ENCODE results near the gene SLC25A5. TPM values are rescaled to one million over a fixed set of nuclear protein-coding genes. Genes with fewer than 3 reads are reported as not detected.
"Not testable (repeated sequence)": the region's sequence is repeated elsewhere in the genome, so short reads cannot be mapped to it uniquely, and the experiment has no call there.

The SLC25A5 gene
- total and polyA plus RNA-seq, 5 donors from 2014 or later, result 165 to 336 (median 262) TPM

- Mint-ChIP-seq H3K27ac (peak overlapping the region in 1 of 3 donors; percentile 50), H3K36me3 (no peaks in the 10 kb centered on the region), H3K9me3 (no peaks in the 10 kb centered on the region), H3K27me3 (no peaks in the 10 kb centered on the region), H3K4me3 (no peak overlapping the region), H3K4me1 (peaks cover 0 to 7% (median 0%) of the 10 kb centered on the region in 4 donors)
- no peak overlapping the region for H3K4me3 ChIP-seq (ENCODE audit: low read depth, low read length)
- ATAC-seq (ENCODE audit: low read depth in 2 of 2) (no peak), DNase-seq (no peak)
- H3K9me3 ChIP-seq (ENCODE audit: control insufficient read depth in 2 of 2, low read length in 2 of 2), result no peaks in the 10 kb centered on the region
- H3K27me3 ChIP-seq (ENCODE audit: control insufficient read depth, insufficient read depth, low read length), result no peaks in the 10 kb centered on the region
- no peaks in the 10 kb centered on the region for H3K36me3 ChIP-seq (ENCODE audit: control insufficient read depth, insufficient read depth, low read length)
- H3K4me1 ChIP-seq (ENCODE audit: control insufficient read depth, insufficient read depth, low read length, poor library complexity, severe bottlenecking), result no peaks in the 10 kb centered on the region
- no peak overlapping the region for H3K27ac ChIP-seq (ENCODE audit: insufficient read depth, low read length, poor library complexity, severe bottlenecking)
Observed at GRCh38 chrX:119427795-119428185, 40.5 kb upstream of the SLC25A5 start.

GRCh38 chrX:119429471-119429870, 38.8 kb upstream of the SLC25A5 start:
- Mint-ChIP-seq H3K27ac (no peak overlapping the region), H3K9me3 (peaks cover 0 to 7% (median 0%) of the 10 kb centered on the region in 7 donors), H3K36me3 (peaks cover 9% of the 10 kb centered on the region), H3K4me1 (peaks cover 0 to 7% (median 0%) of the 10 kb centered on the region in 4 donors), H3K4me3 (no peak overlapping the region), H3K27me3 (no peaks in the 10 kb centered on the region)
- H3K27me3 ChIP-seq (ENCODE audit: control insufficient read depth, insufficient read depth, low read length), result no peaks in the 10 kb centered on the region
- no peaks in the 10 kb centered on the region for H3K36me3 ChIP-seq (ENCODE audit: control insufficient read depth, insufficient read depth, low read length)
- ATAC-seq (ENCODE audit: low read depth in 2 of 2), result no peak
- no peaks in the 10 kb centered on the region for H3K9me3 ChIP-seq (ENCODE audit: control insufficient read depth in 2 of 2, low read length in 2 of 2)
- DNase-seq, result no peak
- no peak overlapping the region for H3K4me3 ChIP-seq (ENCODE audit: low read depth, low read length)
- no peaks in the 10 kb centered on the region for H3K4me1 ChIP-seq (ENCODE audit: control insufficient read depth, insufficient read depth, low read length, poor library complexity, severe bottlenecking)
- H3K27ac ChIP-seq (ENCODE audit: insufficient read depth, low read length, poor library complexity, severe bottlenecking), result no peak overlapping the region

DNA sequence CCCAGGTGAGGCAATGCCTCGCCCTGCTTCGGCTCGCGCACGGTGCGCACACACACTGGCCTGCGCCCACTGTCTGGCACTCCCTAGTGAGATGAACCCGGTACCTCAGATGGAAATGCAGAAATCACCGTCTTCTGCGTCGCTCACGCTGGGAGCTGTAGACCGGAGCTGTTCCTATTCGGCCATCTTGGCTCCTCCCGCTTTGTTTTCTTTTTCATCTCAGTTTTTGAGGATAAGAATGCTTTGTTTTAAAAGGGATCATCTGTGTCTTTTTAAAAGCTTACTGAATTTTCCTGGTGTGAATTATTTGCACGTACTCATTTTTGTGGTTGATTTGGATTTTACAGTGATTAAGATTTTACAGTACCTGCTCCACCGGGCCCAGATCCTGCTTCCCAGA, 26.9 kb upstream of the SLC25A5 start:
- DNase-seq; H3K9me3 ChIP-seq (ENCODE audit: control insufficient read depth in 2 of 2, low read length in 2 of 2); H3K4me3 Mint-ChIP-seq; H3K36me3 Mint-ChIP-seq; H3K27ac Mint-ChIP-seq; H3K4me1 Mint-ChIP-seq; H3K4me3 ChIP-seq (ENCODE audit: low read depth, low read length); H3K27ac ChIP-seq (ENCODE audit: insufficient read depth, low read length, poor library complexity, severe bottlenecking); H3K4me1 ChIP-seq (ENCODE audit: control insufficient read depth, insufficient read depth, low read length, poor library complexity, severe bottlenecking); ATAC-seq (ENCODE audit: low read depth in 2 of 2); H3K27me3 ChIP-seq (ENCODE audit: control insufficient read depth, insufficient read depth, low read length); H3K36me3 ChIP-seq (ENCODE audit: control insufficient read depth, insufficient read depth, low read length); H3K27me3 Mint-ChIP-seq; H3K9me3 Mint-ChIP-seq: not testable (repeated sequence)

DNA sequence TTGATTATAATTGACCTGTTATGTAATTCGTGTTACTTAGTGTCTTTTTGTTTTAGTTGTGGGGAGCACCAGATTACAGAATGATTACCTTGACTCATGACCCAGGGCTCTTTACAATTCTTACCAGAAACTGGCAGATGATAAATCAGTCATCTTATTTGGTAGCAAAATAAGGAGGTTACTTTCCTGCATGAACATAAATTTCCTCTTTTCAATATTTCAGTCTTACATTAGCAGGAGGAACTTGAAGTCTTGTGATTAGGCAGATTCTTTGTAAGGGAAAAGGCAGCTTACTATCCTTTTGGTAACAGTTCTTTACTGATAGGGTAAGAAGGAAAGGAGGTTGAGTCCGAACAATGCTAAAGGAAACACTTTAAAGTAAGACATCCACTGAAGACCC, 26.0 kb upstream of the SLC25A5 start:
- H3K36me3 Mint-ChIP-seq, result no peaks in the 10 kb centered on the region
- H3K9me3 Mint-ChIP-seq, result peaks cover 0 to 3% (median 0%) of the 10 kb centered on the region in 7 donors
- no peaks in the 10 kb centered on the region for H3K4me1 Mint-ChIP-seq
- Histone ChIP-seq H3K4me3 (ENCODE audit: low read depth, low read length) (no peak overlapping the region), H3K4me1 (ENCODE audit: control insufficient read depth, insufficient read depth, low read length, poor library complexity, severe bottlenecking) (no peaks in the 10 kb centered on the region), H3K27me3 (ENCODE audit: control insufficient read depth, insufficient read depth, low read length) (no peaks in the 10 kb centered on the region), H3K9me3 (ENCODE audit: control insufficient read depth in 2 of 2, low read length in 2 of 2) (no peaks in the 10 kb centered on the region), H3K36me3 (ENCODE audit: control insufficient read depth, insufficient read depth, low read length) (no peaks in the 10 kb centered on the region), H3K27ac (ENCODE audit: insufficient read depth, low read length, poor library complexity, severe bottlenecking) (no peak overlapping the region)
- no peak for ATAC-seq (ENCODE audit: low read depth in 2 of 2)
- H3K27me3 Mint-ChIP-seq, result no peaks in the 10 kb centered on the region
- H3K4me3 Mint-ChIP-seq, result no peak overlapping the region
- no peak overlapping the region for H3K27ac Mint-ChIP-seq
- no peak for DNase-seq

GRCh38 chrX:119453202-119453601, 15.0 kb upstream of the SLC25A5 start:
- Mint-ChIP-seq H3K4me1 (peaks cover 0 to 5% (median 0%) of the 10 kb centered on the region in 4 donors), H3K9me3 (no peaks in the 10 kb centered on the region), H3K27me3 (no peaks in the 10 kb centered on the region), H3K4me3 (no peak overlapping the region), H3K36me3 (peaks cover 3% of the 10 kb centered on the region), H3K27ac (no peak overlapping the region)
- no peaks in the 10 kb centered on the region for H3K9me3 ChIP-seq (ENCODE audit: control insufficient read depth in 2 of 2, low read length in 2 of 2)
- no peaks in the 10 kb centered on the region for H3K36me3 ChIP-seq (ENCODE audit: control insufficient read depth, insufficient read depth, low read length)
- no peak overlapping the region for H3K4me3 ChIP-seq (ENCODE audit: low read depth, low read length)
- H3K27ac ChIP-seq (ENCODE audit: insufficient read depth, low read length, poor library complexity, severe bottlenecking), result no peak overlapping the region
- DNase-seq (no peak), ATAC-seq (ENCODE audit: low read depth in 2 of 2) (no peak)
- H3K4me1 ChIP-seq (ENCODE audit: control insufficient read depth, insufficient read depth, low read length, poor library complexity, severe bottlenecking), result no peaks in the 10 kb centered on the region
- no peaks in the 10 kb centered on the region for H3K27me3 ChIP-seq (ENCODE audit: control insufficient read depth, insufficient read depth, low read length)

DNA sequence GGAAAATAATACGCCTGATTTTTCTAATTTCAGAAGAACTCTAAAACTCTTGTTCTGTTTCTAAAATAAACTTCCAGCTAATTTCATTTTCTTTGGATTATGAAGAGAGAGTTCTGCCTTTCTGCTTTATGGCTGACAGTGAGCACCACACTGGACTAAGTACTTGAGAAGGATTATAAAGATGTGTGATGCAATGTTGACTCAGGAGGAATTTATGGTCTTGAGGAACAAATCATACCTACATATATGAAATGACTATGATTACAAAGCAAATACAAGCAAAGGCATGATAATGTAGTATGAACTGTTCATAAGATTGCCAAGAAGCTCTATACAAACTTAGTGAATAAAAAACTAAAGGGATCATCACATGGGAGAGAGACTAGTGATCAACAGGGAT, 13.0 kb upstream of the SLC25A5 start:
- H3K4me3 Mint-ChIP-seq, result no peak overlapping the region
- H3K27ac ChIP-seq (ENCODE audit: insufficient read depth, low read length, poor library complexity, severe bottlenecking), result no peak overlapping the region
- peaks cover 0 to 5% (median 0%) of the 10 kb centered on the region in 4 donors for H3K4me1 Mint-ChIP-seq
- no peaks in the 10 kb centered on the region for H3K9me3 ChIP-seq (ENCODE audit: control insufficient read depth in 2 of 2, low read length in 2 of 2)
- DNase-seq, result no peak
- H3K27ac Mint-ChIP-seq, result no peak overlapping the region
- H3K9me3 Mint-ChIP-seq, result no peaks in the 10 kb centered on the region
- no peak overlapping the region for H3K4me3 ChIP-seq (ENCODE audit: low read depth, low read length)
- H3K27me3 ChIP-seq (ENCODE audit: control insufficient read depth, insufficient read depth, low read length), result no peaks in the 10 kb centered on the region
- ATAC-seq (ENCODE audit: low read depth in 2 of 2), result no peak
- no peaks in the 10 kb centered on the region for H3K27me3 Mint-ChIP-seq
- no peaks in the 10 kb centered on the region for H3K36me3 ChIP-seq (ENCODE audit: control insufficient read depth, insufficient read depth, low read length)
- H3K4me1 ChIP-seq (ENCODE audit: control insufficient read depth, insufficient read depth, low read length, poor library complexity, severe bottlenecking), result no peaks in the 10 kb centered on the region
- H3K36me3 Mint-ChIP-seq, result peaks cover 3% of the 10 kb centered on the region

DNA sequence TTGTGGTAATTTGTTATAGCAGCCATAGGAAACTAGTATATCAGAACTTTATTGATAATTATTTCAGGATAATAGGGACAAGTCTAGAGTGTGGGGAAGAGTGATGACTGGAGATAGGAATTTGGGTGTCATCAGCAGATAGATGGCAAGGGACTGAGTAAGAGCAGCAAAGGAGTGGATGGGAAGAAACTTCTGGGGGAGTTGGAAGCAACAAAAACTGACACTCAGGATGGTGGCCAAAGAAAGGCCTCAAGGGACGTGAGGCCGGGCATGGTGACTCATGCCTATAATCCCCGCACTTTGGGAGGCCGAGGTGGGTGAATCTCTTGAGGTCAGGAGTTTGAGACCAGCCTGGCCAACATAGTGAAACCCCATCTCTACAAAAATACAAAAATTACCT, 9.1 kb upstream of the SLC25A5 start:
- H3K36me3 Mint-ChIP-seq, result peaks cover 3% of the 10 kb centered on the region
- Histone ChIP-seq H3K36me3 (ENCODE audit: control insufficient read depth, insufficient read depth, low read length) (no peaks in the 10 kb centered on the region), H3K27ac (ENCODE audit: insufficient read depth, low read length, poor library complexity, severe bottlenecking) (no peak overlapping the region), H3K4me3 (ENCODE audit: low read depth, low read length) (no peak overlapping the region), H3K9me3 (ENCODE audit: control insufficient read depth in 2 of 2, low read length in 2 of 2) (no peaks in the 10 kb centered on the region), H3K27me3 (ENCODE audit: control insufficient read depth, insufficient read depth, low read length) (no peaks in the 10 kb centered on the region), H3K4me1 (ENCODE audit: control insufficient read depth, insufficient read depth, low read length, poor library complexity, severe bottlenecking) (no peaks in the 10 kb centered on the region)
- no peak overlapping the region for H3K4me3 Mint-ChIP-seq
- H3K9me3 Mint-ChIP-seq, result no peaks in the 10 kb centered on the region
- no peaks in the 10 kb centered on the region for H3K4me1 Mint-ChIP-seq
- no peak for ATAC-seq (ENCODE audit: low read depth in 2 of 2)
- H3K27me3 Mint-ChIP-seq, result no peaks in the 10 kb centered on the region
- H3K27ac Mint-ChIP-seq, result no peak overlapping the region
- no peak for DNase-seq

DNA sequence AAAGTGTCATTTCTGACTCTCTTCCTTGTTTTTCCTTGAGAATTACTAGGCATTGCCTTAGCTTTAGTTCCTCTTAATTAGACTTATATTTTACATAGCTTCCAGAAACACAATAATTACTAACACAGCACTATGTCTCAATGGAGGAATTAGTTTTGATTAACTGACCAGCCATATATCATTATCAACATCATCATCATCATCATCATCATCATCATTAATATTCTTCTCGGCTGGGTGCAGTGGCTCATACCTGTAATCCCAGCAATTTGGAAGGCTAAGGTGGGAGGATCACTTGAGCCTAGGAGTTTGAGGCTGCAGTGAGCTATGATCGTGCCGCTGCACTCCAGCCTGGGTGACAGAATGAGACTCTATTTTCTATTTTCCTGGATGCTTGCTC, 2.7 kb upstream of the SLC25A5 start:
- Mint-ChIP-seq H3K4me3 (peak overlapping the region in 1 of 4 donors; percentile 32), H3K36me3 (peaks cover 5% of the 10 kb centered on the region), H3K4me1 (peaks cover 0 to 18% (median 9%) of the 10 kb centered on the region in 4 donors), H3K9me3 (no peaks in the 10 kb centered on the region), H3K27ac (no peak overlapping the region), H3K27me3 (no peaks in the 10 kb centered on the region)
- Histone ChIP-seq H3K27ac (ENCODE audit: insufficient read depth, low read length, poor library complexity, severe bottlenecking) (no peak overlapping the region), H3K27me3 (ENCODE audit: control insufficient read depth, insufficient read depth, low read length) (no peaks in the 10 kb centered on the region), H3K4me3 (ENCODE audit: low read depth, low read length) (no peak overlapping the region), H3K36me3 (ENCODE audit: control insufficient read depth, insufficient read depth, low read length) (peaks cover 7% of the 10 kb centered on the region), H3K4me1 (ENCODE audit: control insufficient read depth, insufficient read depth, low read length, poor library complexity, severe bottlenecking) (peaks cover 3% of the 10 kb centered on the region), H3K9me3 (ENCODE audit: control insufficient read depth in 2 of 2, low read length in 2 of 2) (no peaks in the 10 kb centered on the region)
- ATAC-seq (ENCODE audit: low read depth in 2 of 2) (no peak), DNase-seq (no peak)
